ENCODE data around the gene DIRAS2.

The DIRAS2 gene

GRCh38 chr9:90641086-90641485, 1.5 kb downstream of the DIRAS2 start:
- CTCF ChIA-PET: interaction anchor here (1.2 kb wide), 1 partner anchor 9 kb away, joined by 3 read pairs; no protein-coding TSS in a partner anchor
- DNase-seq (ENCODE audit: extremely low spot score): no peak
- no peak for TF ChIP-seq CTCF (IDR thresholded peaks at IDR 0.05; ENCODE audit: control extremely low read depth, extremely low read depth, low read depth, missing control alignments)
- POLR2A ChIA-PET: no interaction called here

GRCh38 chr9:90640361-90640760, 2.3 kb downstream of the DIRAS2 start:
- no peak for DNase-seq (ENCODE audit: extremely low spot score)
- ChIA-PET CTCF (interaction anchor here (1.9 kb wide), 1 partner anchor 17 kb away, joined by 4 read pairs; no protein-coding TSS in a partner anchor), POLR2A (no interaction called here)
- no peak for TF ChIP-seq CTCF (IDR thresholded peaks at IDR 0.05; ENCODE audit: control extremely low read depth, extremely low read depth, low read depth, missing control alignments)

- no peak for TF ChIP-seq CTCF (IDR thresholded peaks at IDR 0.05; ENCODE audit: control extremely low read depth, extremely low read depth, low read depth, missing control alignments)
- POLR2A ChIA-PET: no interaction called here
- CTCF ChIA-PET: no interaction called here
- no peak for DNase-seq (ENCODE audit: extremely low spot score)
Measured at GRCh38 chr9:90637626-90638025, 5.0 kb downstream of the DIRAS2 start.

- no peak for TF ChIP-seq CTCF (IDR thresholded peaks at IDR 0.05; ENCODE audit: control extremely low read depth, extremely low read depth, low read depth, missing control alignments)
- ChIA-PET POLR2A (no interaction called here), CTCF (interaction anchor here (2.3 to 2.6 kb wide), 2 partner anchors 8 to 15 kb away, joined by 4 to 6 read pairs; no protein-coding TSS in a partner anchor)
- no peak for DNase-seq (ENCODE audit: extremely low spot score)
Measured at GRCh38 chr9:90632647-90633207, 9.9 kb downstream of the DIRAS2 start.

- TF ChIP-seq CTCF (IDR thresholded peaks at IDR 0.05; ENCODE audit: control extremely low read depth, extremely low read depth, low read depth, missing control alignments): no peak
- ChIA-PET CTCF (interaction anchor here (2.3 kb wide), 1 partner anchor 15 kb away, joined by 4 read pairs; no protein-coding TSS in a partner anchor), POLR2A (no interaction called here)
- no peak for DNase-seq (ENCODE audit: extremely low spot score)
Measured at GRCh38 chr9:90631964-90632363, 10.7 kb downstream of the DIRAS2 start.

GRCh38 chr9:90629991-90630390, 12.6 kb downstream of the DIRAS2 start:
- POLR2A ChIA-PET: no interaction called here

More at GRCh38 chr9:90629991-90630390, 12.6 kb downstream of the DIRAS2 start:
- CTCF ChIA-PET: no interaction called here
- DNase-seq (ENCODE audit: extremely low spot score): no peak
- TF ChIP-seq CTCF (IDR thresholded peaks at IDR 0.05; ENCODE audit: control extremely low read depth, extremely low read depth, low read depth, missing control alignments): no peak

All from GM10248 (cell line).